ENCODE data around the gene CLASP1. TPM values are rescaled to one million over a fixed set of nuclear protein-coding genes. Genes with fewer than 3 reads are reported as not detected.

The CLASP1 gene
- total RNA-seq, 1 experiment from 2014 or later, result 46.1 TPM

GRCh38 chr2:121541495-121541894 is 107.8 kb downstream of the CLASP1 start:
- no peaks in the 10 kb centered on the region for H3K9me3 Mint-ChIP-seq (ENCODE audit: unreplicated experiment)
- no peak overlapping the region for H3K27ac Mint-ChIP-seq (ENCODE audit: unreplicated experiment)
- H3K36me3 Mint-ChIP-seq (ENCODE audit: insufficient read depth, unreplicated experiment), result no peaks in the 10 kb centered on the region
- intact Hi-C loops (cut with micrococcal nuclease; ENCODE audit: unreplicated experiment), result no loop called here
- DNase-seq, result no peak
- Histone ChIP-seq H3K9me3 (no peaks in the 10 kb centered on the region), H3K36me3 (ENCODE audit: control insufficient read depth, insufficient read depth, low read length) (no peaks in the 10 kb centered on the region), H3K27me3 (replicated peaks; ENCODE audit: control insufficient read depth, insufficient read depth, low read length) (no peaks in the 10 kb centered on the region), H3K4me3 (ENCODE audit: low read depth, low read length) (no peak overlapping the region), H3K4me1 (no peaks in the 10 kb centered on the region)
- BruUV-seq (replicated peaks), result no TSS peak
- H3K4me1 Mint-ChIP-seq (ENCODE audit: low read depth, unreplicated experiment), result no peaks in the 10 kb centered on the region
- ChIA-PET CTCF (no interaction called here), POLR2A (no interaction called here)
- H3K4me3 Mint-ChIP-seq (ENCODE audit: unreplicated experiment), result no peak overlapping the region
- TF ChIP-seq CTCF (IDR thresholded peaks at IDR 0.05; ENCODE audit: insufficient read depth in 1 of 2, low read depth in 1 of 2, low read length in 1 of 2, severe bottlenecking in 1 of 2, unreplicated experiment in 1 of 2), result no peak
- no peaks in the 10 kb centered on the region for H3K27me3 Mint-ChIP-seq (ENCODE audit: insufficient read depth, unreplicated experiment)

GRCh38 chr2:121539750-121540469 is 109.4 kb downstream of the CLASP1 start:
- no peak for TF ChIP-seq CTCF (IDR thresholded peaks at IDR 0.05; ENCODE audit: insufficient read depth in 1 of 2, low read depth in 1 of 2, low read length in 1 of 2, severe bottlenecking in 1 of 2, unreplicated experiment in 1 of 2)
- H3K27ac Mint-ChIP-seq (ENCODE audit: unreplicated experiment), result no peak overlapping the region
- POLR2A ChIA-PET, result interaction anchor here (0.5 kb wide), 1 partner anchor 8 kb away, joined by 3 read pairs; no protein-coding TSS in a partner anchor
- H3K9me3 Mint-ChIP-seq (ENCODE audit: unreplicated experiment), result no peaks in the 10 kb centered on the region
- Histone ChIP-seq H3K9me3 (no peaks in the 10 kb centered on the region), H3K27me3 (replicated peaks; ENCODE audit: control insufficient read depth, insufficient read depth, low read length) (no peaks in the 10 kb centered on the region), H3K36me3 (ENCODE audit: control insufficient read depth, insufficient read depth, low read length) (no peaks in the 10 kb centered on the region), H3K4me1 (no peaks in the 10 kb centered on the region), H3K4me3 (ENCODE audit: low read depth, low read length) (no peak overlapping the region)
- no peaks in the 10 kb centered on the region for H3K36me3 Mint-ChIP-seq (ENCODE audit: insufficient read depth, unreplicated experiment)
- no peaks in the 10 kb centered on the region for H3K4me1 Mint-ChIP-seq (ENCODE audit: low read depth, unreplicated experiment)
- CTCF ChIA-PET, result no interaction called here
- intact Hi-C loops (cut with micrococcal nuclease; ENCODE audit: unreplicated experiment), result no loop called here
- H3K4me3 Mint-ChIP-seq (ENCODE audit: unreplicated experiment), result no peak overlapping the region
- DNase-seq, result no peak
- H3K27me3 Mint-ChIP-seq (ENCODE audit: insufficient read depth, unreplicated experiment), result no peaks in the 10 kb centered on the region
- no TSS peak for BruUV-seq (replicated peaks)

GRCh38 chr2:121536850-121537557 is 112.3 kb downstream of the CLASP1 start:
- POLR2A ChIA-PET, result no interaction called here
- BruUV-seq (replicated peaks), result no TSS peak
- H3K4me3 Mint-ChIP-seq (ENCODE audit: unreplicated experiment), result no peak overlapping the region
- no peaks in the 10 kb centered on the region for H3K9me3 ChIP-seq
- no peak overlapping the region for H3K27ac Mint-ChIP-seq (ENCODE audit: unreplicated experiment)
- intact Hi-C loops (cut with micrococcal nuclease; ENCODE audit: unreplicated experiment), result no loop called here
- H3K27me3 Mint-ChIP-seq (ENCODE audit: insufficient read depth, unreplicated experiment), result no peaks in the 10 kb centered on the region
- peaks cover 7% of the 10 kb centered on the region for H3K4me1 Mint-ChIP-seq (ENCODE audit: low read depth, unreplicated experiment)
- no peaks in the 10 kb centered on the region for H3K36me3 ChIP-seq (ENCODE audit: control insufficient read depth, insufficient read depth, low read length)
- H3K4me1 ChIP-seq, result peaks cover 10% of the 10 kb centered on the region
- no peak for DNase-seq
- H3K36me3 Mint-ChIP-seq (ENCODE audit: insufficient read depth, unreplicated experiment), result peaks cover under 1% of the 10 kb centered on the region
- no peaks in the 10 kb centered on the region for H3K9me3 Mint-ChIP-seq (ENCODE audit: unreplicated experiment)
- no peaks in the 10 kb centered on the region for H3K27me3 ChIP-seq (replicated peaks; ENCODE audit: control insufficient read depth, insufficient read depth, low read length)
- CTCF ChIA-PET, result no interaction called here
- no peak overlapping the region for H3K4me3 ChIP-seq (ENCODE audit: low read depth, low read length)
- no peak for TF ChIP-seq CTCF (IDR thresholded peaks at IDR 0.05; ENCODE audit: insufficient read depth in 1 of 2, low read depth in 1 of 2, low read length in 1 of 2, severe bottlenecking in 1 of 2, unreplicated experiment in 1 of 2)
